Activated T-helper 2 cell treated with anti-CD3 and anti-CD28 coated beads, Interferon-gamma antibody, Interleukin-2, Interleukin-4, amounts not matched to agents 10 μg/mL and 5 μg/mL and 100 μg/mL, durations not matched to agents 14 hours and 24 hours and 36 hours (primary cell): ENCODE data around the gene MPI. TPM values are rescaled to one million over a fixed set of nuclear protein-coding genes. Genes with fewer than 3 reads are reported as not detected.
A peak's percentile ranks its signal among the peaks of the same experiment; 100 is the strongest.
"Not testable (repeated sequence)": the region's sequence is repeated elsewhere in the genome, so short reads cannot be mapped to it uniquely, and the experiment has no call there.

Experiments used
- DNase-seq: peaks from one replicate; pipeline ENCODE4 v3.0.0; 2021; ENCODE audit warnings: low spot score
- H3K27ac Mint-ChIP-seq: one replicate; pipeline ENCODE4 v1.8.0; 2021; ENCODE audit warnings: mixed read lengths
- H3K27me3 Mint-ChIP-seq: one replicate; pipeline ENCODE4 v1.8.0; 2021; ENCODE audit warnings: low read depth, mixed read lengths
- H3K36me3 Mint-ChIP-seq: one replicate; pipeline ENCODE4 v1.8.0; 2021; ENCODE audit warnings: low read depth, mixed read lengths
- H3K4me1 Mint-ChIP-seq: one replicate; pipeline ENCODE4 v1.8.0; 2021; ENCODE audit warnings: low read depth, mixed read lengths
- H3K4me3 Mint-ChIP-seq: one replicate; pipeline ENCODE4 v1.8.0; 2021; ENCODE audit warnings: low read depth, mild to moderate bottlenecking, moderate library complexity, mixed read lengths
- H3K9me3 Mint-ChIP-seq: one replicate; pipeline ENCODE4 v1.8.0; 2021; ENCODE audit warnings: mixed read lengths
- intact Hi-C: fragments of 100-400 bp; cut with micrococcal nuclease; formaldehyde crosslinking; loops from one replicate; pipeline ENCODE4 v1.15.1; 2023
- total RNA-seq: library from RNA; stranded (reverse); gene quantifications from 2 replicates; pipeline ENCODE4 v1.2.3, GENCODE V29; 2022

MPI gene
- total RNA-seq, 1 donor from 2014 or later = 66.3 TPM

GRCh38 chr15:74901612-74902063, 11.8 kb downstream of the MPI start:
- H3K4me1 Mint-ChIP-seq = peaks cover 23% of the 10 kb centered on the region
- peak; percentile 61 for DNase-seq
- no peak overlapping the region for H3K4me3 Mint-ChIP-seq
- H3K27ac Mint-ChIP-seq = no peak overlapping the region
- H3K27me3 Mint-ChIP-seq = no peaks in the 10 kb centered on the region
- intact Hi-C loops = loop anchor here (2.0 to 5.0 kb wide), 3 partner anchors 36 to 57 kb away; partner anchors contain the start of gene COX5A
- peaks cover 74% of the 10 kb centered on the region for H3K36me3 Mint-ChIP-seq
- no peaks in the 10 kb centered on the region for H3K9me3 Mint-ChIP-seq

GRCh38 chr15:74902295-74903075, 12.6 kb downstream of the MPI start:
- no peak overlapping the region for H3K4me3 Mint-ChIP-seq
- DNase-seq = no peak
- no peak overlapping the region for H3K27ac Mint-ChIP-seq
- intact Hi-C loops = loop anchor here (5.0 kb wide), 2 partner anchors 35 to 45 kb away; partner anchors contain the start of gene COX5A
- H3K27me3 Mint-ChIP-seq = no peaks in the 10 kb centered on the region
- no peaks in the 10 kb centered on the region for H3K9me3 Mint-ChIP-seq
- peaks cover 66% of the 10 kb centered on the region for H3K36me3 Mint-ChIP-seq
- H3K4me1 Mint-ChIP-seq = peaks cover 30% of the 10 kb centered on the region

- Mint-ChIP-seq H3K4me1 (peaks cover 34% of the 10 kb centered on the region), H3K27ac (no peak overlapping the region), H3K36me3 (peaks cover 58% of the 10 kb centered on the region), H3K27me3 (no peaks in the 10 kb centered on the region), H3K9me3 (no peaks in the 10 kb centered on the region), H3K4me3 (no peak overlapping the region)
- intact Hi-C loops = loop anchor here (5.0 kb wide), 2 partner anchors 34 to 46 kb away; partner anchors contain the start of gene COX5A
- DNase-seq = no peak
Observed at GRCh38 chr15:74903676-74904075, 13.8 kb downstream of the MPI start.

- intact Hi-C loops = loop anchor here (5.0 kb wide), 2 partner anchors 33 to 47 kb away; partner anchors contain the start of gene COX5A
- Mint-ChIP-seq H3K36me3 (peaks cover 58% of the 10 kb centered on the region), H3K4me3 (peak overlapping the region; percentile 91), H3K9me3 (no peaks in the 10 kb centered on the region), H3K4me1 (peaks cover 35% of the 10 kb centered on the region), H3K27ac (peak overlapping the region; percentile 26), H3K27me3 (no peaks in the 10 kb centered on the region)
- no peak for DNase-seq
Observed at GRCh38 chr15:74904190-74904805, 14.5 kb downstream of the MPI start.

- Mint-ChIP-seq H3K4me3 (peak overlapping the region; percentile 91), H3K9me3 (no peaks in the 10 kb centered on the region), H3K4me1 (peaks cover 33% of the 10 kb centered on the region), H3K27ac (peak overlapping the region; percentile 66), H3K27me3 (no peaks in the 10 kb centered on the region), H3K36me3 (peaks cover 50% of the 10 kb centered on the region)
- DNase-seq = peak; percentile 28
- intact Hi-C loops = loop anchor here (2.0 to 5.0 kb wide), 3 partner anchors 15 to 46 kb away; partner anchors contain the start of genes MPI and SCAMP2
Observed at GRCh38 chr15:74906067-74906449, 16.2 kb downstream of the MPI start.

- Mint-ChIP-seq H3K27ac (peak within 1 kb of the TSS; percentile 88), H3K4me3 (peak within 1 kb of the TSS; percentile 91), H3K9me3 (no peaks in the 10 kb centered on the region), H3K27me3 (no peaks in the 10 kb centered on the region), H3K36me3 (peaks cover 48% of the 10 kb centered on the region), H3K4me1 (peaks cover 33% of the 10 kb centered on the region)
- intact Hi-C loops = loop anchor here (2.0 to 5.0 kb wide), 3 partner anchors 16 to 46 kb away; partner anchors contain the start of genes MPI and SCAMP2
- peak; percentile 75 for DNase-seq
Observed at GRCh38 chr15:74906450-74907162, 16.8 kb downstream of the MPI start, which contains the start of gene FAM219B. TSS of gene FAM219B (minus strand) at chr15:74906851. CDS start at chr15:74906800, 51 bp downstream.

- H3K4me3 Mint-ChIP-seq = peak overlapping the region; percentile 89
- peak overlapping the region; percentile 88 for H3K27ac Mint-ChIP-seq
- H3K4me1 Mint-ChIP-seq = peaks cover 29% of the 10 kb centered on the region
- H3K27me3 Mint-ChIP-seq = no peaks in the 10 kb centered on the region
- H3K36me3 Mint-ChIP-seq = peaks cover 46% of the 10 kb centered on the region
- no peak for DNase-seq
- no peaks in the 10 kb centered on the region for H3K9me3 Mint-ChIP-seq
- intact Hi-C loops = loop anchor here (2.0 to 5.0 kb wide), 3 partner anchors 17 to 45 kb away; partner anchors contain the start of genes MPI and SCAMP2
Observed at GRCh38 chr15:74907163-74907870, 17.5 kb downstream of the MPI start.

- Mint-ChIP-seq H3K27me3 (no peaks in the 10 kb centered on the region), H3K9me3 (no peaks in the 10 kb centered on the region), H3K4me3 (no peak overlapping the region), H3K4me1 (peaks cover 27% of the 10 kb centered on the region), H3K27ac (no peak overlapping the region), H3K36me3 (peaks cover 45% of the 10 kb centered on the region)
- DNase-seq = no peak
- intact Hi-C loops = loop anchor here (5.0 kb wide), 1 partner anchor 44 kb away; no protein-coding TSS in a partner anchor
Observed at GRCh38 chr15:74908635-74909034, 18.8 kb downstream of the MPI start.

GRCh38 chr15:74913041-74913440, 23.2 kb downstream of the MPI start:
- Mint-ChIP-seq H3K4me3 (no peak overlapping the region), H3K9me3 (no peaks in the 10 kb centered on the region), H3K27ac (no peak overlapping the region), H3K36me3 (peaks cover 49% of the 10 kb centered on the region), H3K27me3 (no peaks in the 10 kb centered on the region), H3K4me1 (peaks cover 2% of the 10 kb centered on the region)
- intact Hi-C loops = no loop called here
- no peak for DNase-seq

- DNase-seq, H3K4me3 Mint-ChIP-seq, intact Hi-C loops, H3K27me3 Mint-ChIP-seq, H3K27ac Mint-ChIP-seq, H3K9me3 Mint-ChIP-seq, H3K4me1 Mint-ChIP-seq: not testable (repeated sequence)
- H3K36me3 Mint-ChIP-seq = peaks cover 54% of the 10 kb centered on the region
Observed at GRCh38 chr15:74913799-74914198, 24.0 kb downstream of the MPI start.

GRCh38 chr15:74917676-74918075, 27.8 kb downstream of the MPI start:
- Mint-ChIP-seq H3K4me1 (peaks cover 4% of the 10 kb centered on the region), H3K4me3 (no peak overlapping the region), H3K27ac (no peak overlapping the region), H3K36me3 (peaks cover 67% of the 10 kb centered on the region), H3K27me3 (no peaks in the 10 kb centered on the region), H3K9me3 (no peaks in the 10 kb centered on the region)
- DNase-seq = no peak
- intact Hi-C loops = no loop called here

GRCh38 chr15:74920456-74920855, 30.6 kb downstream of the MPI start:
- H3K36me3 Mint-ChIP-seq = peaks cover 63% of the 10 kb centered on the region

More at GRCh38 chr15:74920456-74920855, 30.6 kb downstream of the MPI start:
- H3K27ac Mint-ChIP-seq = no peak overlapping the region
- DNase-seq = no peak
- H3K4me1 Mint-ChIP-seq = peaks cover 10% of the 10 kb centered on the region
- no peaks in the 10 kb centered on the region for H3K27me3 Mint-ChIP-seq
- intact Hi-C loops = no loop called here
- no peaks in the 10 kb centered on the region for H3K9me3 Mint-ChIP-seq
- H3K4me3 Mint-ChIP-seq = no peak overlapping the region
